ENCODE measurements around the gene PTTG1IP.

Gene PTTG1IP

DNA sequence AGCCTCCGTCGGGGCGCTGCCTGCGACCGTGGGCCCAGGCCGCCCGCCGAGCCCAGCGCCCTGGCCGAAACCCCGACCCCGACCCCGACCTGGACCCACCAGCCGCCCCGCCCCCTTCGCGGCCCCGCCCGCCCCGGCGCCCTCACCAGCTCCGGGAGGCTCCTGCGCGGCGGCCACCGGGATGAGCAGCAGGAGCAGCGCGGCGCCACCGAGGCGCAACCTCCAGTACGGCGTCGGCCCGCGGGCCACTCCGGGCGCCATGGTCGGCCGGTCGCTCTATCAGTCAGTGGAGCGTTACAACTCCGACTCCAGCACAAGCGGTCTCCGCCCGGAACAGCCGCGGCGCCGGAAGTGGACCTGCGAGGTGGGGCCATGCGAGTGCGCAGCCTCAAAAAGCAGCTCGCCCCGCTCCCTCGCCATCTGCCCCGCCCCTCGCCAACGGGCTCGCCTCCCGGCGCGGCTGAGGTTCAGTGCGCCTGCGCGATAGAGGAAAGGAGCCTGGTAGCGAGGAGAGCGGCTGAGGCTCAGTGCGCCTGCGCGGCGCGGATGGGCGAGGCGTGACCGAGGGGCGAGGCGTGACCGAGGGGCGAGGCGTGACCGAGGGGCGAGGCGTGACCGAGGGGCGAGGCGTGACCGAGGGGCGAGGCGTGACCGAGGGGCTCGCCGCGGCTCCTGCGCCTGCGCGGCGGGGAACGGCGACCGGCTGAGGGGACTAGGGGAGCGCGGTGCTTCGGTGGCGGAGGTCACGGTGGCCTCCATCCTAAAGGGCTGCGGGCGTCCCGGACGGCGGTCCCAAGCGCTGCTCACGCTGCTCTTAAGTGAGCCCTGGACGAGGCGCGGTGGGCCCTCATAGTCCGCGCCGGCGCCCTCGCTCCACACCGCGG lies at the start of gene PTTG1IP (continued):
- TF ChIP-seq ZNF157 (tag by site-specific recombination; IDR thresholded peaks at IDR 0.05), result no peak
- TF ChIP-seq ZNF600 (tag by site-specific recombination; IDR thresholded peaks at IDR 0.05), result peak; percentile 98
- peak; percentile 42; the same call in 1 of the 2 replicates for TF ChIP-seq GLIS2 (tag by site-specific recombination; IDR thresholded peaks at IDR 0.05)
- TF ChIP-seq SP3 (tag by site-specific recombination; IDR thresholded peaks at IDR 0.05), result peak; percentile 78
- no peak for TF ChIP-seq ZNF16 (tag by site-specific recombination; IDR thresholded peaks at IDR 0.05; ENCODE audit: low read depth)
- TF ChIP-seq ZNF624 (tag by site-specific recombination; IDR thresholded peaks at IDR 0.05), result no peak
- TF ChIP-seq ZNF837 (tag by site-specific recombination; IDR thresholded peaks at IDR 0.05), result no peak
- no peak for TF ChIP-seq ZFP3 (tag by site-specific recombination; IDR thresholded peaks at IDR 0.05; ENCODE audit: low read depth)
- TF ChIP-seq ZXDB (tag by site-specific recombination; IDR thresholded peaks at IDR 0.05), result peak; percentile 8; the same call in 1 of the 2 replicates
- TF ChIP-seq PRDM1 (tag by site-specific recombination; IDR thresholded peaks at IDR 0.05), result no peak
- peak; percentile 58; the same call in 1 of the 2 replicates for TF ChIP-seq ZNF777 (tag by site-specific recombination; IDR thresholded peaks at IDR 0.05; ENCODE audit: borderline replicate concordance)
- no peak for TF ChIP-seq ZNF169 (tag by site-specific recombination; IDR thresholded peaks at IDR 0.05)
- 0 out of 2 replicates have a peak, but pooled peaks have one; percentile 37 for TF ChIP-seq KLF17 (tag by site-specific recombination; IDR thresholded peaks at IDR 0.05)
- TF ChIP-seq ZBTB1 (tag by site-specific recombination; IDR thresholded peaks at IDR 0.05), result no peak
- no peak for TF ChIP-seq GLI2 (tag by site-specific recombination; IDR thresholded peaks at IDR 0.05; ENCODE audit: borderline replicate concordance, low read depth)
- TF ChIP-seq ELK4 (IDR thresholded peaks at IDR 0.05; ENCODE audit: borderline replicate concordance, low read depth, low read length), result peak; percentile 30; the same call in 1 of the 2 replicates
- TF ChIP-seq GLIS1 (tag by site-specific recombination; IDR thresholded peaks at IDR 0.05), result peak; percentile 91
- peak; percentile 94 for TF ChIP-seq KLF10 (tag by site-specific recombination; IDR thresholded peaks at IDR 0.05)
- no peak for TF ChIP-seq ZNF580 (tag by site-specific recombination; IDR thresholded peaks at IDR 0.05)
- TF ChIP-seq, protein P1, sequence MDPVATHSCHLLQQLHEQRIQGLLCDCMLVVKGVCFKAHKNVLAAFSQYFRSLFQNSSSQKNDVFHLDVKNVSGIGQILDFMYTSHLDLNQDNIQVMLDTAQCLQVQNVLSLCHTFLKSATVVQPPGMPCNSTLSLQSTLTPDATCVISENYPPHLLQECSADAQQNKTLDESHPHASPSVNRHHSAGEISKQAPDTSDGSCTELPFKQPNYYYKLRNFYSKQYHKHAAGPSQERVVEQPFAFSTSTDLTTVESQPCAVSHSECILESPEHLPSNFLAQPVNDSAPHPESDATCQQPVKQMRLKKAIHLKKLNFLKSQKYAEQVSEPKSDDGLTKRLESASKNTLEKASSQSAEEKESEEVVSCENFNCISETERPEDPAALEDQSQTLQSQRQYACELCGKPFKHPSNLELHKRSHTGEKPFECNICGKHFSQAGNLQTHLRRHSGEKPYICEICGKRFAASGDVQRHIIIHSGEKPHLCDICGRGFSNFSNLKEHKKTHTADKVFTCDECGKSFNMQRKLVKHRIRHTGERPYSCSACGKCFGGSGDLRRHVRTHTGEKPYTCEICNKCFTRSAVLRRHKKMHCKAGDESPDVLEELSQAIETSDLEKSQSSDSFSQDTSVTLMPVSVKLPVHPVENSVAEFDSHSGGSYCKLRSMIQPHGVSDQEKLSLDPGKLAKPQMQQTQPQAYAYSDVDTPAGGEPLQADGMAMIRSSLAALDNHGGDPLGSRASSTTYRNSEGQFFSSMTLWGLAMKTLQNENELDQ (tag by site-specific recombination; IDR thresholded peaks at IDR 0.05; ENCODE audit: low read depth), result no peak

DNA sequence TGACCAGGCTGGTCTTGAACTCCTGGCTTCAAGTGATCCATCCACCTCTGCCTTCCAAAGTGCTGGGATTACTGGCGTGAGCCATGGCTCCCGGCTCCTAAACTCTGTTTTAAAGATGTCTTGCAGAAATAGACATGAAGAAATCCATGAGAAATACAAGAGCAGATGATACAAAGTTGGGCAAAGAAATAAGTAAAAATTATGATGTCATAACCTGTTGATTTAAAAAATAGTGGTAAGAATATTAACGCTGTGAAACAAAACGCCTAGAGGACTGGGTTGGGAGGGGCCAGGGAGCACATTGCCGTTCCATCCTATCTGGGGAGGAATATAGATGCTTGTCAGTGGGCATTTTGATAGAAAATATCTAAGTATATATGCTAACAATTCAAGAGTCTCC lies 48.4 kb upstream of the PTTG1IP start:
- Histone ChIP-seq H3K4me1 (ENCODE audit: control insufficient read depth, insufficient read depth, low read length) (no peaks in the 10 kb centered on the region), H3K4me3 (ENCODE audit: low read depth, low read length) (no peak overlapping the region), H3K36me3 (ENCODE audit: control insufficient read depth in 2 of 2, insufficient read depth in 1 of 2, low read length in 2 of 2) (no peaks in the 10 kb centered on the region), H3K9me3 (ENCODE audit: control insufficient read depth, insufficient read depth, low read depth, low read length) (no peaks in the 10 kb centered on the region), H3K27ac (ENCODE audit: extremely low read depth, low read depth, low read length) (no peak overlapping the region)
- ChIA-PET POLR2A (no interaction called here), CTCF (no interaction called here)
- TF ChIP-seq ATF2 (tag by site-specific recombination; IDR thresholded peaks at IDR 0.05; ENCODE audit: low read depth) (0 out of 2 replicates have a peak, but pooled peaks have one; percentile 20), IKZF3 (tag by site-specific recombination; IDR thresholded peaks at IDR 0.05) (no peak), ZNF202 (tag by site-specific recombination; IDR thresholded peaks at IDR 0.05; ENCODE audit: borderline replicate concordance) (no peak), ZNF561 (tag by site-specific recombination; IDR thresholded peaks at IDR 0.05; ENCODE audit: borderline replicate concordance) (no peak), ZNF791 (tag by site-specific recombination; IDR thresholded peaks at IDR 0.05) (no peak), SCRT2 (tag by site-specific recombination; IDR thresholded peaks at IDR 0.05) (peak; percentile 59), KLF16 (tag by site-specific recombination; IDR thresholded peaks at IDR 0.05) (no peak)

Measured in HEK293 (cell line).